ENCODE data around the gene SUFU. TPM values are rescaled to one million over a fixed set of nuclear protein-coding genes. Genes with fewer than 3 reads are reported as not detected.
A peak's percentile ranks its signal among the peaks of the same experiment; 100 is the strongest.

Gene SUFU
- total RNA-seq, 1 experiment from 2014 or later: 9.7 TPM

- peak; percentile 62 for DNase-seq (ENCODE audit: low read depth)
Observed at GRCh38 chr10:102669206-102670064, 165.7 kb downstream of the SUFU start.

- no peak for DNase-seq (ENCODE audit: low read depth)
Observed at GRCh38 chr10:102670065-102670670, 166.4 kb downstream of the SUFU start.

- DNase-seq (ENCODE audit: low read depth): no peak
Observed at GRCh38 chr10:102670871-102671434, 167.2 kb downstream of the SUFU start.

- DNase-seq (ENCODE audit: low read depth): no peak
Observed at GRCh38 chr10:102673236-102673818, 169.6 kb downstream of the SUFU start.

- peak; percentile 44 for DNase-seq (ENCODE audit: low read depth)
Observed at GRCh38 chr10:102673819-102674511, 170.2 kb downstream of the SUFU start.

- no peak for DNase-seq (ENCODE audit: low read depth)
Observed at GRCh38 chr10:102674566-102674965, 170.8 kb downstream of the SUFU start.

- no peak for DNase-seq (ENCODE audit: low read depth)
Observed at GRCh38 chr10:102675011-102675665, 171.4 kb downstream of the SUFU start.

- peak; percentile 80 for DNase-seq (ENCODE audit: low read depth)
Observed at GRCh38 chr10:102675666-102676533, 172.1 kb downstream of the SUFU start.

- no peak for DNase-seq (ENCODE audit: low read depth)
Observed at GRCh38 chr10:102676534-102677315, 173.0 kb downstream of the SUFU start.

- DNase-seq (ENCODE audit: low read depth): no peak
Observed at GRCh38 chr10:102677331-102678067, 173.7 kb downstream of the SUFU start.

- no peak for DNase-seq (ENCODE audit: low read depth)
Observed at GRCh38 chr10:102678068-102678400, 174.3 kb downstream of the SUFU start.

- peak; percentile 58 for DNase-seq (ENCODE audit: low read depth)
Observed at GRCh38 chr10:102678842-102679289, 175.1 kb downstream of the SUFU start.

- no peak for DNase-seq (ENCODE audit: low read depth)
Observed at GRCh38 chr10:102679596-102679995, 175.8 kb downstream of the SUFU start.

- no peak for DNase-seq (ENCODE audit: low read depth)
Observed at GRCh38 chr10:102681696-102682095, 177.9 kb downstream of the SUFU start.

GRCh38 chr10:102682416-102682815, 178.6 kb downstream of the SUFU start:
- no peak for DNase-seq (ENCODE audit: low read depth)

- DNase-seq (ENCODE audit: low read depth): no peak
Observed at GRCh38 chr10:102682981-102683380, 179.2 kb downstream of the SUFU start.
